NK-92 (cell line): ENCODE results near the gene NUPR1.
A peak's percentile ranks its signal among the peaks of the same experiment; 100 is the strongest.
"Not testable (repeated sequence)": the region's sequence is repeated elsewhere in the genome, so short reads cannot be mapped to it uniquely, and the experiment has no call there.

Experiments
- DNase-seq: peaks from one replicate; lab custom pipeline; 2025; ENCODE audit not compliant: unreplicated experiment; lab: John Stamatoyannopoulos, UW

Gene NUPR1

DNA sequence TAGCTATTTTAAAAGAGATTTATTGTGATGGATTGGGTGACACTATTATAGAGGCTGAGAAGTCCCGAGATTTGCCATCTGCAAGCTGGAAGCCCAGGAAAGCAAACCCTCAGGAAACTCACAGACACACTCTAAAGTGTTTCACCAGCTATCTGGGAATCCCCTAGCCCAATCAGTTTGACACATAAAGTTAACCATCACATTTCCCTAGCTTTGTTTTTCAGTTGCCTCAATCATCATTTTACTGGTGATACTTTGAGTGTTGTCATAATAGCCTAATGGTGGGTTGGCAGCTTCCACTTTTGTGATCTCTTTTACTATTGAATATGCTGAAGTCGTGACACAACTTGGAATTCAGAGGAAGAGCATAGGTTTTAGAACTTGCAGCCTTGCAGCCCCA is 16.8 kb upstream of the NUPR1 start:
- DNase-seq, result no peak

DNA sequence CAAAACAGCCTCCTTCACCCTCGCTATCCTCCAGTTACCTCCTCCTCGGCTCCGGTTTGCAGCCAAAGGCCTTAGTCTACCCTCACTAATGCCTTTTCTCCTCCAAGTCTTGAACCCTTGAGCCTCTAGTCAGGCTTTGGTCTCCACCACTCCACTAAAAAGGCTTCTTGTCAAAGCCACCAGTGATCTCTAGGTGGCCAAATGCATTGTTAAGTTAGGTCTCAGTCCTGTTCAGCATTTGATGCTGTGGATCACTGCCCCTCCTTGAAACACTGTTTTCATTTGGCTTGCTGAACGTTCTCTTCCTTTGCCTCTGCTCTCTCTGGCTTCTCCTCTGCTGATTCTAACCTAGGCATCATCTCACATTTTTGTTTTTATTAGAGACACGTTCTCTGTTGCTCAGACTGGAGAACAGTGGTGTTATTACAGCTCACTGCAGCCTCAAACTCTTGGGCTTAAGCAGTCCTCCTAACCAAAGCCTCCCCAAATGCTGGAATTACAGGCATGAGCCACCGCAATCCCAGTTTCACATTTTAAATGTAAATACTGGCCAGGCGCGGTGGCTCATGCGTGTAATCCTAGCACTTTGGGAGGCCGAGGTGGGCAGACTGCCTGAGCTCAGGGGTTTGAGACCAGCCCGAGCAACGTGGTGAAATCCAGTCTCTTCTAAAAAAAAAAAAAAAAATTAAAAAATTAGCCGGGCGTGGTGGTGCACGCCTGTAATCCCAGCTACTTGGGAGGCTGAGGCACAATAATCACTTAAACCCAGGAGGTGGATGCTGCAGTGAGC is 16.1 kb upstream of the NUPR1 start:
- DNase-seq, result no peak

DNA sequence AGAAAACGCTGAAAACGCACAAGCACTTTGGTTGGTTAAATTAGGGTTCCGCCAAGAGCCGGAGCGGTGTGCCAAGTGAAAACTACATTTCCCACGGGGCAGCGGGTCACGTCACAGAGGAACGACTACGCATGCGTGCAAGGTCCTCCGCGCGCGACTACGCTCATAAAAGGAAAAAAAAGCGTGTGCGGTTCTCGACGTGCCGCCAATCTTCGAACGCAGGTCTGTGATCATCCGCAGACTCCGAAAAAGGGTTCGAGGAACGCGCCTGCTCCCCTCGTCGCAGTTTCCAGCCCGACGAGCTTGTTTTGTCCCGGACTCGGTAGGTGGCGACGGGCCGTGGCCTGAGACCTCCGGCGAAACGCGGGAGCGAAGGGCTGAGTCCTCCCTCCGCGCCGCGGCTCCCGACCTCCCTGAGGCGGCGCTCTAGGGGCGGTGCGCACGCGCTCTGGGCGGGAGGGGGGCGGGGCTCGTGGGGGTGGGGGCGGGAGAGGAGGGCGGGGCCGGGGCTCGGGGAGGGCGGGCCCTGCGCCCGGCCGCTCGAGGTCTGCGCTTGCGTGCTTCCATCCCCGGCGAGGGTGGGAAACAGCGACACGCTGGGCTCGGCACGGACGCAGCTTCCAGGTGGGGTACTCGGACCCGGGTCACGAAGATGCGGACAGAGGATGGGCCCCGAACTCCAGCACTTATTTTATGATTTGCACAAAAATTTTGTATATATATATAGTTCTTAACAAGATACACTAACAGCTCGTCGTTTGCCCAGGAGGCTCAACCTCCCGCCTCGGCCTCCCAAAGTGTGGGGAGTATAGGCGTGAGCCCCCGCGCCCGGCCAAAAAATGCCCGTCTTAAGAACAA is 15.2 kb upstream of the NUPR1 start, which contains the start of gene SGF29:
Gene SGF29 (plus strand): TSS at position 145 of the 858 bp plus-strand sequence. CDS start 27,150 bp downstream, outside the sequence.
- peak; percentile 46 for DNase-seq

DNA sequence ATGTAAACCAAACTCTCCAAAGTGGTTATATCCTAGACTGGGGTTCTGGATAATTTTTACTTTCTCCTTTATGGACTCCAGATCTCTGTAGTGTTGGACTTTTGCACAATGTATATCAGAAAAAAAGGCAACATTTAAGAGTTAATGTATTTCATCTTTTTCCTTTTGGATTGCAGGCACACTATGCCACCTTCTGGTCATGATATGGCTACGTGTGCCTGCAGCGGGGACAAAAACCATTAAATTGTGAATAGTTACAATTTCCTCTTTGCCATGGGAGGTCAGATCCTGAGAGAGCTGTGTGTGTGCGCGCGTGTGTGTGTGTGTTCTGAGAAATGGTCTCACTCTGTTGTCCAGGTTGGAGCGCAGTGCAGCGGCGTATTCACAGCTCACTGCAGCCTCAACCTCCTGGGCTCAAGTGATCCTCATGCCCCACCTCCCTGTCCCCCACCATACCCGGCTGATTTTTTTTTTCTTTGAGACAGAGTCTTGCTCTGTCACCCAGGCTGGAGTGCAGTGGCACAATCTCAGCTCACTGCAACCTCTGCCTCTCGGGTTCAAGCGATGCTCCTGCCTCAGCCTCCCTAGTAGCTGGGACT is 10.6 kb upstream of the NUPR1 start:
- DNase-seq, result no peak

DNA sequence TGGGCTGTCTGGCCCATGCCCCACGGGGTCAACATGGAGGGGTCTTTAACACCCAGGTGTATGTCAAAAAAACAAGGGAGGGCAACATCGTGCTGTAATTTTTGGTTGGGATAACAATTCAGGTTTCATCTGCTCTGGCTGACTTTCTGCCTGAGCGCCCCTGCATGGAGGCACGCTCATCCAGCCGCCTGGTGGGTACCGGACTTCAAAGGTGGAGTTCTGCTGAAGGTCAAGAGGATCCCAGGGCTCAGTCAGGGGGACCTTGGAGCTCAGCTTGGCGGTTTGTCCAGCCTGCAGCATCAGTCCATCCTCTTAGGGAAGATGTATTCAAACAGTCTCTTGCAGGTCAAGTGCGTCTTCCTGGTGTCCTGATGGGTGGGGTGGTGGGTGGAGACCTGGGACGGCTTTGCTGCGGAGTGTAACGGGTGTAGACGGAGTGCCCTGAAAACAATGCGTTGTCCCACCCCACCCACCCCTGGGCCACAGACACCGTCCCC is 9.6 kb upstream of the NUPR1 start:
- DNase-seq, result no peak

DNA sequence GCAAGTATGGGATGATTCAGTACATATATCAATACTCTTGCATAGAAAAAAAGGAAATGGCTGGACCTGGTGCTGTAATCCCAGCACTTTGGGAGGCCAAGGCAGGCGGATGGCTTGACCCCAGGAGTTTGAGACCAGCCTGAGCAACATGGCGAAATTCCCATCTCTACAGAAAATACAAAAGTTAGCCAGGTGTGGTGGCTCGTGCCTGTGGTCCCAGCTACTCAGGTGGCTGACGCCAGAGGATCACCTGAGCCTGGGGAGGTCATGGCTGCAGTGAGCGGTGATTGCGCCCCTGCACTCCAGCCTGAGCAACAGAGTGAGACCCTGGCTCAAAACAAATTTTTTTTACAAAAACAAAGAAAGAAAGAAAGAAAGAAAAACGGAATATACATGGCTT is 7.9 kb upstream of the NUPR1 start:
- no peak for DNase-seq

DNA sequence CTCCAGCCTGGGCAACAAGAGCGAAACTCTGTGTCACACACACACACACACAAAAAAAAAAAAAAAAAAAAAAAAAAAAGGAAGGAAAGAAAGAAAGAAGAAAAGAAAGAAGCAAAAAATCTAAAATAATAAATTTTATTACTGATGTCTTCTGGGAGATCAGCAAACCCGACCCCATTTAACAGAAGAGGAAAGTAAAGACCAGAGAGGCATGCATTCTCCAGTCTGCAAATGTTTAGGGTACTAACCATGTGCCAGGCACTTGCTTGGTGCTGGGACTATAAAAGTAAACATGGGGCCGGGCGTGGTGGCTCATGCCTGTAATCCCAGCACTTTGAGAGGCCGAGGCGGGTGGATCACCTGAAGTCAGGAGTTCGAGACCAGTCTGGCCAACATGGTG is 7.2 kb upstream of the NUPR1 start:
- not testable (repeated sequence) for DNase-seq

DNA sequence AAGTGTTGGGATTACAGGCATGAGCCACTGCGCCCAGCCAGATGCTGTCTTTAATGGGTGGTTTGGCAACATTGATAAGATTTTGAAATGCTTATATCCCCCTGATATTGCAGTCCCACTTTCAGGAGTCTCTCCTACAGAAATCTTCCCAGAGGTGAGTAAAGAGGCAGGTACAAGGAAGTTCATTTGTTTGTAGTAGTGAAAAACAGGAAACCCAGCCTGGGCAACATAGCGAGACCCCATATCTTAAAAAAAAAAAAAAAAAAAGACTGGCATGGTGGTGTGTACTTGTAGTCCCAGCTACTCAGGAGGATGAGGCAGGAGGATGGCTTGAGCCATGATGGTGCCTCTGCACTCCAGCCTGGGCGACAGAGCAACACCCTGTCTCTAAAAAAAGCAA is 6.2 kb upstream of the NUPR1 start:
- no peak for DNase-seq

DNA sequence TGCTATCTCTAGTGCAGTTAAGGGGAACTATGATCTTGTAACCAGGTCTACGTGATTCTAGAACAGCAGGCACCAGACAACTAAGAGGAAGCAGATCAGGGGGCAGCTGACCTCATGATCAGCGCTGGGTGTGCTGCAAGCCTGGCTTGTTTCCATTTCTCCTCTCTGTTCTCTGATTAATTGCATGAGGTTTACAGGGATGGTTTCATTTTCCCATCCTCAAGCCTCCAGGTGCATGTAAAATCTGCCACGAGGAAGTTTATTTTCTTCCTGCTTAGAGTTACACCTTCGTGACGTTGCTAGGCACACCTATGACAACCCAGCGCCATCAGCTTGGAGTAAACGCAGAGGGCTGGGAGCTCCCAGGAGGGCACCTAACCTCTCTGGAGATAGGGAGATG is 4.3 kb upstream of the NUPR1 start:
- DNase-seq, result no peak

DNA sequence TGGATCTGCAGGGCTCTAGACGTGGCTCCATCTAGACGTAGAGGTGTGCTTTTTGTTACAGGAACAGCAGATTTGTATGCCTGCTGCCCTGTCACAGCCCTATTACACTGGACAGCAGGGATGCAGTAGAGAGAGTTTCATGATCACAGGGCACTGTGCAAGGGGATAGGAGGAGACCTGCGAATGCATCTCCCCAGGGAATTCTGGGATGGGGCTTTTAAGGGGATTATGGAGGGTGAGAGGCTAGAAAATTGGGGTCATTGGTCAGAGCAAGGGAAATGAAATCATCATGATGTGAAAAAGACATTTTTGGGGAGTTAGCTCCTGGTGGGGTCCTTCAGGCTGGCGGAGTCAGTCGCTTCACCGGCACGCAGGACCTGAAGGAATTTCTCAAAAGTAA is 3.9 kb upstream of the NUPR1 start:
- no peak for DNase-seq

DNA sequence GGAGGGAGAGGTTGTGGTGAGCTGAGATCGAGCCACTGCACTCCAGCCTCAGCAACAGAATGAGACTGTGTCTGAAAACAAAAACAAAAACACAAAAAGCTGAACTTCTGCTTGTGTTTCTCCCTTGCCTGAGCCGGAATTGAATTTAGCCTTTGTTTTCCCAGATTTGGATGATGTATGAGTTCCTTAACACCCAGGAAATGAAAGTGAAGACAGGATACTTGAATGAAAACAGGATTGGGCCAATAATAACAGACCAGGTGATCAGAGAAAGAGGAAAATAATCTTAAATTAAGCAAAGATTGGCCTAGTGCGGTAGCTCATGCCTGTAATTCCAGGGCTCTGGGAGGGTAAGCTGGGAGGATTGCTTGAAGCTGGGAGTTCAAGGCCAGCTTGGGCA is 1.6 kb upstream of the NUPR1 start:
- DNase-seq, result no peak

DNA sequence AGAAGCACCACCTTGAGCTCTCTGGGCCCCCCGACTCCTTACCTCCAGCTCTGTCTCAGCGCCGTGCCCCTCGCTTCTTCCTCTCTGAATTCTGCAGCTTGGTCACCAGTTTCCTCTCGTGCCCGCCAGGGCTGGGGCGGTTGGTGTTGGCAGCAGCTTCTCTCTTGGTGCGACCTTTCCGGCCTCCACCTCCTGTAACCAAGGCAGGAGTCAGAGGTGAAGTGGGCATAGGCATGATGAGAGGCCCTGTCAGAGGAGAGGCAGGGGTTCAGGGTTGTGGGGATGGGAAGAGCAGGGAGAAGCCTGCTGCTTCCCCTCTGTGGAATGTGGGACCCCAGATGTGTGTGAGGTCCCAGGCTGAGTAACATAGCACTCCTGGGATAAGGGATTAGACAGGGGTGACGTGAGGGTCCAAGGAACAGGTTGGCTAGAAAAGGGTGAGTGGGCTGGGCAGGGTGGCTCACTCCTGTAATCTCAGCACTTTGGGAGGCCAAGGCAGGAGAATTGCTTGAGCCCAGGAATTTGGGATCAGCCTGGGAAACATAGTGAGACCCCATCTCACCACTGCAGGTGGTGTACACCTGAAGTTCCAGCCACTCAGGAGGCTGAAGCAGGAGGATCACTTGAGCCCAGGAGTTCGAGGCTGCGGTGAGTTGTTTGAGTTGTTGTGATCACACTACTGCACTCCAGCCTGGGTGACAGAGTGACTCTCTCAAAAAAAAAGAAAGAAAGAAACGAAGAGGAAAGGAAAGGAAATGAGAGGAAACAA is 626 bp downstream of the NUPR1 start:
- no peak for DNase-seq

DNA sequence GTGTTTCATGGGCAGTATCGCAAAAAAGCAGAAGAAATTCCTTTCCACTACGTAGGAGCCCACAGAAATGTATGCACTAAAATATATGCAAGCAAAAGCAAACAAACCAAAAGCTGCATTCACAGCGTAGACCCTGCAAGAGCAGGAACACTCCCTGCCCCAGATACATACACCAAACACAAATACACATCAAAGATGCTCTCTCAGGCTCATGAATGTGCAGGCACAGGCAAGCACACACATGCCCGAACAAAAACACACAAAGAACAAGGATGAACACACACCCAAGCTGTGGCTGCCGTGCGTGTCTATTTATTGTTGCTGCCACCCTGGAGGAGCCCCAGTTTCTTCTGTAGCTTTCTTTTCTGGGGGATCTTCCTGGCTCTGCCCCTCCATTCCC is 1.7 kb downstream of the NUPR1 start:
- DNase-seq, result no peak

DNA sequence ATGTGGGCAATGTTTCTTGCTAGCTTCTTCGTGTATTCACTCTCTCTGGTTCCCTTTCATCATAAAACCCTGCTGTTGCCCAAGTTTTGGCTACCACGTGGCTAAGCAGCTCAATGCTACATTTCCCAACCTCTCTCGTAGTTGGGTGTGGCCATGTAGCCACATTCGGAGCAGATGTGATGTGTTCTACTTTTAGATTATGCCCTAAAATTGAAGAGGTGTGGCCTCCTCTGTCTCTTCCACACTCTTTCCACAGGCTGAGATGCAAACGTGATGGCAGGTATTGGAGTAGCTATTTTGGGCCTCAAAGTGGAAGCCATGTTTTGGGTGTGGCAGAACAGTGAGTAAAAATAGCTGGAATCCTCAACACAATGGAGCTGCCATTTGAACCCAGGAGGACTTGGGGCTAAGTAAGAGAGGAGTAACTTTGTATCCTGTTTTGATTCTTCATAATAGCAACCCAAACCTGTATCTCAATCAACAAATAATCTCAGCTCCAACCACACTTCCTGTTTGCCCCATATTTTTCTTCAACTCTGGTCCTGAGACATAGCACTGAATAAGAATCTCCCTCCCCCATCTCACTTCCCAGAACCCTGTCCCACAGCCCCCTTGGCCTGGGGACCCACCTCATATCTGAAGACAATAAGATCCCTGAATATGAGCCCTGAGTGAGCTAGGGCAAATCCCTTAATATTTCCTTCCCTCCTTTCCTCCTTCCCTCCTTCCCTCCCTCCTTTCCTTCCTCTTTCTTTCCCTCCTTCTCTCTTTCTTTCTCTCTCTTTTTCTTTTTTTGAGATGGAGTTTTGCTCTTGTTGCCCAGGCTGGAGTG is 4.0 kb downstream of the NUPR1 start:
- DNase-seq, result no peak

DNA sequence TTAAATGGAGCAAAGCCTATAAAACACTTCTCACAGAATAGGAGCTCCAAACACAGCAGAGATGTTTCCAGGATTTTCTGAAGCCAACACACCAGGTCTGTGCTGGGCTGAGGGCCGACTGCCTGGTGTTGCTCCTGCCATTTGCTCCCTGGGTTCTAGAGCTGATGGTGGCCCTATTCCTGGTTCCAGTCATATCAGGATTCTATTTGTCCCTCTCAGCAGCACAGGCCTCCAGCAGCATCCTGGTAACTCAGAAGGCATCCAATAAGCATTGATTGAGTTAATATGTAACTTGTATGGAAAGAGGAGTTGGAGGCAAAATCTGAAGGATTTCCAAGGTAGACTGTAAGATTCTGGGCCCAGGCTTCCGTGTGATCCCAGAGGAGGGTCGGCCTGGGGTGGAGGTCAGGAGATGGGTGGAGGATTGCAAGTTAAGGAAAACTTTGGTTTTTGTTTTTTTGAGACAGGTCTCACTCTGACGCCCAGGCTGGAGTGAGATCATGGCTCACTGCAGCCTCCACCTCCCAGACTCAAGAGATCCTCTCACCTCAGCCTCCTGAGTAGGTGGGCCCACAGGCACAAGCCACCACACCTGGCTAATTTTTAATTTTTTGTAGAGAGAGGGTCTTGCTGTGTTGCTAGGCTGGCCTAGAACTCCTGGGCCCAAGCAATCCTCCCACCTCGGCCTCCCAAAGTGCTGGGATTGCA is 5.7 kb downstream of the NUPR1 start:
- DNase-seq, result no peak

DNA sequence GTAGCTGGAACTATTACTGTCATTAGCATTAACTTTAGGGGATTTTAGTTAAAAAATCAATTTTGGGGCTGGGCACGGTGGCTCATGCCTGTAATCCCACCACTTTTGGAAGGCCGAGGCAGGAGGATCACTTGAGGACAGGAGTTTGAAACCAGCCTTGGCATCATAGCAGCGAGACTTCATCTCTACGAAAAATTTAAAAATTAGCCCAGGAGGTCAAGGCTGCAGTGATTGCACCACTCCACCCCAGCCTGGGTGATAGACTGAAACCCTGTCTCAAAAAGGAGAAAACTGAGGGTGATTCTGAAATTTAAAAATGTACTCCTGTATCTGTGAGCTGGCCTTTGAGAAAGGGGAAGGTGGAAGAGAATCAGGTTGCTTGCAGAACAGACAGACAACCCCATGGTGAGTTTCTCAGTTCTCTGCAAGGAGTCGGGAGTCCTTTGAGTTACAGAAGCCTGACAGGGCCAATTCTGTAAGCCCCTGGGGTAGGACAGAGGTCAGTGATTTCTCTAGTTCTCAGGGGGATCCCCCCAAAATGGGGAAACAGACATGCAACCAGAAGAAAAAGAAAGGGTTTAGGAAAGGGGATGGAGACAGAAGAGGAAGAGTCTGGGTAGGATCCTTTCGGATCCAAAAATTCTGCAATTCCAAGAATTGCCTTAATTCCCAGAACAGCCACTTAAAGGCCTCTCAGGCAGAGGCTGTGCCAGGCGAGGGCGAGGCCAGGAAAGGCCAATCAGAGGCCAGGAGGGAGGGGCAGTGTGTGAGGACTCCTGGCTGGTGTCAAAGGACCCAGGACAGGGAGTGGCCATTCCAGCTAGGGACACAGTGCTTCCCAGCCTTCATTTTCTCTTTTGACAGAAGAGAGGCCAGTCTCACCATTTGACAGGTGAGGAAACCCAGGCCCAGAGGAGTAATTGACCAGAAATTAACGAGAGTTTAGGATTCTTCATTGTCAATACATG is 6.7 kb downstream of the NUPR1 start:
- DNase-seq, result no peak

DNA sequence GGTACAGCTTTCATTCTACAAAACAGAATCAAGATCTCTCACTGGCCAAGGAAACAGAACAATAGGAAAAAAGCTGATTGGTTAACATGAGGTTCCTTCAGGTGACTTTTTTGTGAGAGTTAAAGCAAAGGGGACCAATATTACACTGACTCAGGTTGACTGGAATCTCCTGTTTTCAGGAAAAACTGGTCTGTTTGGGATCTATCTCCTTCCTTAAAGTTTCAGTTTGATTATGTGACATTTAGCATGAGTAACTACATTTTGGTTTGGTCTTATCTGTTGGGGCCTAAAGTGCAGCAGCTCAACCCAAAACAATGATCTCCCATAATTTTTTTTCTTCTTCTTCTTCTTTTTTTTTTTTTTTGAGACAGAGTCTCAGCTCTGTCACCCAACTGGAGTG is 9.7 kb downstream of the NUPR1 start:
- no peak for DNase-seq

DNA sequence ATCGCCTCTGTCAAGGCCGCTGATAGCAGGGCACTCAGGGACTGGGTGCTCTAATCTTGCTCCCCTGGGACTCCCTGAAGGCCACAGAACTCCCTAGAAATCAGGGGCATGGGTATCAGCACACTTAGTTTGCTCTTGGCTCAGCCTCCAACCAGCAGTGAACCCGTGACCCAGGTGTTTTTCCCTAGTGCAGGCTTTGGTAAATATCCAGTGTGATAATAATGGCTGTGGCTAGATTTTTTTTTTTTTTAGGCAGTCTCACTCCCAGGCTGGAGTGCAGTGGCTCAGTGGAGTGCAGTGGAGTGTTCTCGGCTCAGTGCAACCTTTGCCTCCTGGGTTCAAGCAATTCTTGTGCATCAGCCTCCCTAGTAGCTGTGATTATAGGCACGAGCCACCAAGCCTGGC is 10.3 kb downstream of the NUPR1 start:
- DNase-seq, result no peak
